Keratinocyte (primary cell): Measurements from ENCODE around the gene R3HDM4.

ENCODE experiments used
- EZH2 ChIP-seq: IDR thresholded peaks from one replicate; pipeline ENCODE4 v1.6.1; 2012; ENCODE audit warnings: inconsistent platforms, mild to moderate bottlenecking, low read length, moderate library complexity
- TF ChIP-seq, protein P1 (sequence below), 3 experiments: IDR thresholded peaks in 1 of 3; conservative IDR thresholded peaks in 1 of 3; optimal IDR thresholded peaks in 1 of 3; 2 replicates in 2 of 3; 3 replicates in 1 of 3; pipeline versions ENCODE3 to v1.5.1; 2011; ENCODE audit warnings: low read length in 3 of 3, mild to moderate bottlenecking in 3 of 3, moderate library complexity in 2 of 3, control low read depth in 1 of 3, inconsistent platforms in 1 of 3; ENCODE audit not compliant: insufficient read depth in 2 of 3; ENCODE audit errors: extremely low read depth in 1 of 3

DNA sequence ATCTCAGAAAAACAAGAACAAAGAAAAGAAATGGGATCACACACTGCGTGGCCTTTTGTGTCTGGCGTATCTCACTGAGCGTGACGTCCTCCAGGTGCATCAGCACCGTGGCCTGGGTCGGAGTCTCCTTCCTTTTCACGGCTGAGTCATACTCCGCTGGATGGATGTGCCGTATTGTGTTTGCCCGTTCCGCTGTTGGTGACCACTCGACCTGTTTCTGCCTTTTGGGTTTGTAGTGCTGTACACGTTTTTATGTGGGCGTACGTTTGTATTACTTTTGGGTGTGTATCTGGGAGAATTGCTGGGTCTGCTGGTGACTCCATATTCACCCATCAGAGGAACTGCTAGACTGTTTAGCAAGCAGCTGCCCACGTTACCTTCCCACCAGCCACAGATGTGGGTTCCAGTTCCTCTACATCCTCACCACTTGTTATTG, 24.3 kb upstream of the R3HDM4 start:
- TF ChIP-seq, protein P1, sequence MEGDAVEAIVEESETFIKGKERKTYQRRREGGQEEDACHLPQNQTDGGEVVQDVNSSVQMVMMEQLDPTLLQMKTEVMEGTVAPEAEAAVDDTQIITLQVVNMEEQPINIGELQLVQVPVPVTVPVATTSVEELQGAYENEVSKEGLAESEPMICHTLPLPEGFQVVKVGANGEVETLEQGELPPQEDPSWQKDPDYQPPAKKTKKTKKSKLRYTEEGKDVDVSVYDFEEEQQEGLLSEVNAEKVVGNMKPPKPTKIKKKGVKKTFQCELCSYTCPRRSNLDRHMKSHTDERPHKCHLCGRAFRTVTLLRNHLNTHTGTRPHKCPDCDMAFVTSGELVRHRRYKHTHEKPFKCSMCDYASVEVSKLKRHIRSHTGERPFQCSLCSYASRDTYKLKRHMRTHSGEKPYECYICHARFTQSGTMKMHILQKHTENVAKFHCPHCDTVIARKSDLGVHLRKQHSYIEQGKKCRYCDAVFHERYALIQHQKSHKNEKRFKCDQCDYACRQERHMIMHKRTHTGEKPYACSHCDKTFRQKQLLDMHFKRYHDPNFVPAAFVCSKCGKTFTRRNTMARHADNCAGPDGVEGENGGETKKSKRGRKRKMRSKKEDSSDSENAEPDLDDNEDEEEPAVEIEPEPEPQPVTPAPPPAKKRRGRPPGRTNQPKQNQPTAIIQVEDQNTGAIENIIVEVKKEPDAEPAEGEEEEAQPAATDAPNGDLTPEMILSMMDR (optimal IDR thresholded peaks at IDR 0.05 in 1 of 3, IDR thresholded peaks at IDR 0.05 in 1 of 3, conservative IDR thresholded peaks at IDR 0.05 in 1 of 3; ENCODE audit: extremely low read depth in 1 of 3, insufficient read depth in 2 of 3, low read length in 3 of 3) = no peak
- TF ChIP-seq EZH2 = no peak
